Neural progenitor cell (in vitro differentiated cells): ENCODE results near the gene ADGRF4.

Experiments
- CTCF ChIP-seq: fragments of 200-600 bp; sonication (generic); IDR thresholded peaks from 2 replicates; pipeline ENCODE4 v1.5.1; 2017; ENCODE audit warnings: antibody characterized with exemption, mild to moderate bottlenecking
- EZH2 ChIP-seq: fragments of 200-600 bp; sonication (generic); IDR thresholded peaks from 2 replicates; pipeline ENCODE4 v1.6.1; 2017; ENCODE audit warnings: antibody characterized with exemption, mild to moderate bottlenecking, moderate library complexity
- EZH2phosphoT487 ChIP-seq: fragments of 200-600 bp; sonication (generic); IDR thresholded peaks from 2 replicates; pipeline ENCODE4 v1.6.1; 2017; ENCODE audit warnings: antibody characterized with exemption

DNA sequence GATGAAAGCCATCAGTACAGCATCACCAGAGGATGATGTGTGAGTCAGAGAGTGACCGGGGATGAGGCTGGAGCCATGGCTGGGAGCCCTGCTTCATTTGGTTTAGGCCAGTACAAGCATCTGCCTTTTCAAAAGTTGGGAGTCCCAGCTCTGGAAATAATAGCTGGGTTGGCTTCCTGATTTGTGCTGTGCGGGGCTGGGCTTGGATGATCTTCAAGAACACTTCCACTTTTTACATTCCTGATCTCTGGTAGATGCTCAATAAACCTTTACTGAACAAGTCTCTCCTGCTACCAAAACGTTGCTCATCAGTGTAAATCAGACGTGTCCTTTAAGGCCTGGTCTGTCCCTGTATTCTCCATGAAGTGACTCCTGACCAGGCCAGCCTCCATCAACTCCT, 44.1 kb upstream of the ADGRF4 start:
- no peak for TF ChIP-seq CTCF
- TF ChIP-seq EZH2phosphoT487, result no peak
- no peak for TF ChIP-seq EZH2
